Measurements from ENCODE around the gene GLIPR1L2.

The GLIPR1L2 gene

GRCh38 chr12:75378354-75378753, 12.5 kb upstream of the GLIPR1L2 start:
- Histone ChIP-seq H3K9me3 (ENCODE audit: control insufficient read depth, low read length) (no peaks in the 10 kb centered on the region), H3K27ac (ENCODE audit: low read length, poor library complexity, severe bottlenecking) (no peak overlapping the region), H2BK15ac (ENCODE audit: low read depth, poor library complexity, severe bottlenecking) (no peak overlapping the region), H4K91ac (ENCODE audit: low read length) (no peak overlapping the region), H2BK12ac (ENCODE audit: low read length in 2 of 2) (no peak overlapping the region), H3K79me1 (replicated peaks; ENCODE audit: low read length, poor library complexity, severe bottlenecking) (no peaks in the 10 kb centered on the region), H3K4ac (ENCODE audit: low read depth in 1 of 2, low read length in 2 of 2) (no peak overlapping the region), H2AFZ (ENCODE audit: low read depth, low read length) (no peak overlapping the region), H3K9ac (ENCODE audit: low read length) (peak overlapping the region; percentile 28), H3K14ac (ENCODE audit: low read length in 2 of 2) (no peak overlapping the region), H4K8ac (ENCODE audit: low read length) (no peak overlapping the region), H3K36me3 (ENCODE audit: control insufficient read depth in 1 of 2, insufficient read depth in 2 of 2, low read depth in 1 of 2, low read length in 2 of 2) (no peaks in the 10 kb centered on the region), H3K4me3 (ENCODE audit: insufficient read depth in 1 of 2, low read depth in 1 of 2, low read length in 2 of 2) (no peak overlapping the region), H3K27me3 (ENCODE audit: control insufficient read depth in 1 of 2, insufficient read depth in 1 of 2, low read length in 2 of 2) (no peaks in the 10 kb centered on the region), H2AK5ac (ENCODE audit: low read length, severe bottlenecking) (no peak overlapping the region), H3K23ac (ENCODE audit: low read length in 2 of 2) (no peak overlapping the region), H3K4me1 (ENCODE audit: control insufficient read depth, insufficient read depth, low read depth, low read length) (no peaks in the 10 kb centered on the region), H2BK120ac (ENCODE audit: low read depth, low read length) (no peak overlapping the region), H3K4me2 (ENCODE audit: low read length, poor library complexity, severe bottlenecking) (no peak overlapping the region), H2BK5ac (ENCODE audit: low read depth, low read length, poor library complexity, severe bottlenecking) (no peak overlapping the region), H3K18ac (ENCODE audit: low read depth in 1 of 2, low read length in 2 of 2) (no peak overlapping the region)
- 97% methylated on average over 1 of the region's 1 CpG for WGBS
- DNase-seq = peak; percentile 72

GRCh38 chr12:75389061-75389460, 1.8 kb upstream of the GLIPR1L2 start:
- no peak overlapping the region for H3K18ac ChIP-seq (ENCODE audit: low read depth in 1 of 2, low read length in 2 of 2)

GRCh38 chr12:75389706-75390105, 1.2 kb upstream of the GLIPR1L2 start:
- H2BK15ac ChIP-seq (ENCODE audit: low read depth, poor library complexity, severe bottlenecking) = no peak overlapping the region
- no peaks in the 10 kb centered on the region for H3K79me1 ChIP-seq (replicated peaks; ENCODE audit: low read length, poor library complexity, severe bottlenecking)
- peak overlapping the region in 1 of 2 experiments; percentile 85 for H3K4me3 ChIP-seq (ENCODE audit: insufficient read depth in 1 of 2, low read depth in 1 of 2, low read length in 2 of 2)
- no CpG with 5 or more reads among the region's 1 CpG for whole genome bisulfite sequencing
- peak; percentile 26 for DNase-seq
- H2AK5ac ChIP-seq (ENCODE audit: low read length, severe bottlenecking) = no peak overlapping the region
- no peaks in the 10 kb centered on the region for H3K4me1 ChIP-seq (ENCODE audit: control insufficient read depth, insufficient read depth, low read depth, low read length)
- no peak overlapping the region for H3K27ac ChIP-seq (ENCODE audit: low read length, poor library complexity, severe bottlenecking)
- H3K9ac ChIP-seq (ENCODE audit: low read length) = peak overlapping the region; percentile 99
- no peak overlapping the region for H3K23ac ChIP-seq (ENCODE audit: low read length in 2 of 2)
- H2BK120ac ChIP-seq (ENCODE audit: low read depth, low read length) = no peak overlapping the region
- H4K91ac ChIP-seq (ENCODE audit: low read length) = no peak overlapping the region
- H3K4ac ChIP-seq (ENCODE audit: low read depth in 1 of 2, low read length in 2 of 2) = no peak overlapping the region
- no peaks in the 10 kb centered on the region for H3K27me3 ChIP-seq (ENCODE audit: control insufficient read depth in 1 of 2, insufficient read depth in 1 of 2, low read length in 2 of 2)
- H3K36me3 ChIP-seq (ENCODE audit: control insufficient read depth in 1 of 2, insufficient read depth in 2 of 2, low read depth in 1 of 2, low read length in 2 of 2) = no peaks in the 10 kb centered on the region
- H4K8ac ChIP-seq (ENCODE audit: low read length) = no peak overlapping the region
- no peak overlapping the region for H3K4me2 ChIP-seq (ENCODE audit: low read length, poor library complexity, severe bottlenecking)
- no peak overlapping the region for H2AFZ ChIP-seq (ENCODE audit: low read depth, low read length)
- H3K9me3 ChIP-seq (ENCODE audit: control insufficient read depth, low read length) = no peaks in the 10 kb centered on the region
- no peak overlapping the region for H2BK5ac ChIP-seq (ENCODE audit: low read depth, low read length, poor library complexity, severe bottlenecking)
- H3K14ac ChIP-seq (ENCODE audit: low read length in 2 of 2) = no peak overlapping the region
- no peak overlapping the region for H3K18ac ChIP-seq (ENCODE audit: low read depth in 1 of 2, low read length in 2 of 2)
- H2BK12ac ChIP-seq (ENCODE audit: low read length in 2 of 2) = no peak overlapping the region

More at GRCh38 chr12:75389061-75389460, 1.8 kb upstream of the GLIPR1L2 start:
- Histone ChIP-seq H2BK120ac (ENCODE audit: low read depth, low read length) (no peak overlapping the region), H2BK15ac (ENCODE audit: low read depth, poor library complexity, severe bottlenecking) (no peak overlapping the region), H4K91ac (ENCODE audit: low read length) (no peak overlapping the region), H2AFZ (ENCODE audit: low read depth, low read length) (no peak overlapping the region), H3K4me3 (ENCODE audit: insufficient read depth in 1 of 2, low read depth in 1 of 2, low read length in 2 of 2) (peak overlapping the region in 1 of 2 experiments; percentile 85), H3K23ac (ENCODE audit: low read length in 2 of 2) (no peak overlapping the region), H3K36me3 (ENCODE audit: control insufficient read depth in 1 of 2, insufficient read depth in 2 of 2, low read depth in 1 of 2, low read length in 2 of 2) (no peaks in the 10 kb centered on the region), H3K9me3 (ENCODE audit: control insufficient read depth, low read length) (no peaks in the 10 kb centered on the region), H2BK5ac (ENCODE audit: low read depth, low read length, poor library complexity, severe bottlenecking) (no peak overlapping the region), H3K79me1 (replicated peaks; ENCODE audit: low read length, poor library complexity, severe bottlenecking) (no peaks in the 10 kb centered on the region), H3K27ac (ENCODE audit: low read length, poor library complexity, severe bottlenecking) (no peak overlapping the region), H3K27me3 (ENCODE audit: control insufficient read depth in 1 of 2, insufficient read depth in 1 of 2, low read length in 2 of 2) (no peaks in the 10 kb centered on the region), H3K9ac (ENCODE audit: low read length) (peak overlapping the region; percentile 99), H4K8ac (ENCODE audit: low read length) (no peak overlapping the region), H2BK12ac (ENCODE audit: low read length in 2 of 2) (no peak overlapping the region), H3K14ac (ENCODE audit: low read length in 2 of 2) (no peak overlapping the region), H3K4ac (ENCODE audit: low read depth in 1 of 2, low read length in 2 of 2) (no peak overlapping the region), H2AK5ac (ENCODE audit: low read length, severe bottlenecking) (no peak overlapping the region), H3K4me1 (ENCODE audit: control insufficient read depth, insufficient read depth, low read depth, low read length) (no peaks in the 10 kb centered on the region), H3K4me2 (ENCODE audit: low read length, poor library complexity, severe bottlenecking) (no peak overlapping the region)
- peak; percentile 36 for DNase-seq
- 88% methylated on average over 1 of the region's 1 CpG for WGBS

GRCh38 chr12:75390156-75390898, 562 bp upstream of the GLIPR1L2 start:
- Histone ChIP-seq H2BK5ac (ENCODE audit: low read depth, low read length, poor library complexity, severe bottlenecking) (no peak overlapping the region), H3K27me3 (ENCODE audit: control insufficient read depth in 1 of 2, insufficient read depth in 1 of 2, low read length in 2 of 2) (no peaks in the 10 kb centered on the region), H3K4me3 (ENCODE audit: insufficient read depth in 1 of 2, low read depth in 1 of 2, low read length in 2 of 2) (peak overlapping the region in 1 of 2 experiments; percentile 85), H3K14ac (ENCODE audit: low read length in 2 of 2) (no peak overlapping the region), H4K8ac (ENCODE audit: low read length) (no peak overlapping the region), H3K79me1 (replicated peaks; ENCODE audit: low read length, poor library complexity, severe bottlenecking) (no peaks in the 10 kb centered on the region), H3K23ac (ENCODE audit: low read length in 2 of 2) (no peak overlapping the region), H3K27ac (ENCODE audit: low read length, poor library complexity, severe bottlenecking) (no peak overlapping the region), H3K4me2 (ENCODE audit: low read length, poor library complexity, severe bottlenecking) (no peak overlapping the region), H3K9ac (ENCODE audit: low read length) (peak overlapping the region; percentile 99), H2BK12ac (ENCODE audit: low read length in 2 of 2) (no peak overlapping the region), H2AFZ (ENCODE audit: low read depth, low read length) (no peak overlapping the region), H4K91ac (ENCODE audit: low read length) (no peak overlapping the region), H3K4me1 (ENCODE audit: control insufficient read depth, insufficient read depth, low read depth, low read length) (no peaks in the 10 kb centered on the region), H2AK5ac (ENCODE audit: low read length, severe bottlenecking) (no peak overlapping the region), H2BK120ac (ENCODE audit: low read depth, low read length) (no peak overlapping the region), H3K18ac (ENCODE audit: low read depth in 1 of 2, low read length in 2 of 2) (no peak overlapping the region), H2BK15ac (ENCODE audit: low read depth, poor library complexity, severe bottlenecking) (no peak overlapping the region), H3K9me3 (ENCODE audit: control insufficient read depth, low read length) (no peaks in the 10 kb centered on the region), H3K36me3 (ENCODE audit: control insufficient read depth in 1 of 2, insufficient read depth in 2 of 2, low read depth in 1 of 2, low read length in 2 of 2) (no peaks in the 10 kb centered on the region), H3K4ac (ENCODE audit: low read depth in 1 of 2, low read length in 2 of 2) (no peak overlapping the region)
- no peak for DNase-seq
- 59% methylated on average over 4 of the region's 6 CpGs for WGBS

Data from mesenchymal stem cell (in vitro differentiated cells and primary cell).